ENCODE data around the gene C19orf85.
"Not testable (repeated sequence)": the region's sequence is repeated elsewhere in the genome, so short reads cannot be mapped to it uniquely, and the experiment has no call there.

C19orf85 gene

GRCh38 chr19:55464662-55465054 lies at the start of gene C19orf85:
TSS of gene C19orf85 (minus strand) at chr19:55464751. CDS start at chr19:55464554, 197 bp downstream.
- no peak for DNase-seq

- DNase-seq = no peak
Observed at GRCh38 chr19:55508120-55508519, 43.6 kb upstream of the C19orf85 start.

GRCh38 chr19:55504981-55505380 lies 40.4 kb upstream of the C19orf85 start:
- DNase-seq = no peak

GRCh38 chr19:55504252-55504603 lies 39.7 kb upstream of the C19orf85 start:
- no peak for DNase-seq

- peak; percentile 51 to 98 (median 92) for DNase-seq
Observed at GRCh38 chr19:55503502-55504251, 39.1 kb upstream of the C19orf85 start.

GRCh38 chr19:55503157-55503501 lies 38.6 kb upstream of the C19orf85 start:
- DNase-seq = no peak

GRCh38 chr19:55502197-55502952 lies 37.8 kb upstream of the C19orf85 start:
- no peak for DNase-seq

GRCh38 chr19:55500368-55500952 lies 35.9 kb upstream of the C19orf85 start:
- no peak for DNase-seq

GRCh38 chr19:55498246-55498840 lies 33.8 kb upstream of the C19orf85 start:
- DNase-seq = no peak

GRCh38 chr19:55497763-55498162 lies 33.2 kb upstream of the C19orf85 start:
- DNase-seq = no peak

GRCh38 chr19:55496820-55497219 lies 32.3 kb upstream of the C19orf85 start:
- not testable (repeated sequence) for DNase-seq

- DNase-seq = no peak
Observed at GRCh38 chr19:55495646-55496349, 31.2 kb upstream of the C19orf85 start.

GRCh38 chr19:55494172-55494761 lies 29.7 kb upstream of the C19orf85 start:
- DNase-seq = peak in 1 of 58 donors; percentile 33

- DNase-seq = no peak
Observed at GRCh38 chr19:55493645-55494171, 29.2 kb upstream of the C19orf85 start.

- no peak for DNase-seq
Observed at GRCh38 chr19:55493052-55493644, 28.6 kb upstream of the C19orf85 start.

- no peak for DNase-seq
Observed at GRCh38 chr19:55492362-55492944, 27.9 kb upstream of the C19orf85 start.

GRCh38 chr19:55491546-55492360 lies 27.2 kb upstream of the C19orf85 start:
- DNase-seq = no peak

GRCh38 chr19:55490478-55491432 lies 26.2 kb upstream of the C19orf85 start:
- no peak for DNase-seq

All from anterior cingulate cortex (tissue), 58 donors.